Measurements from ENCODE around the gene ACSL5. TPM values are rescaled to one million over a fixed set of nuclear protein-coding genes. Genes with fewer than 3 reads are reported as not detected.
"Not testable (repeated sequence)": the region's sequence is repeated elsewhere in the genome, so short reads cannot be mapped to it uniquely, and the experiment has no call there.

The ACSL5 gene
- total RNA-seq, 2 experiments from 2014 or later: 25.3 to 25.4 TPM

DNA sequence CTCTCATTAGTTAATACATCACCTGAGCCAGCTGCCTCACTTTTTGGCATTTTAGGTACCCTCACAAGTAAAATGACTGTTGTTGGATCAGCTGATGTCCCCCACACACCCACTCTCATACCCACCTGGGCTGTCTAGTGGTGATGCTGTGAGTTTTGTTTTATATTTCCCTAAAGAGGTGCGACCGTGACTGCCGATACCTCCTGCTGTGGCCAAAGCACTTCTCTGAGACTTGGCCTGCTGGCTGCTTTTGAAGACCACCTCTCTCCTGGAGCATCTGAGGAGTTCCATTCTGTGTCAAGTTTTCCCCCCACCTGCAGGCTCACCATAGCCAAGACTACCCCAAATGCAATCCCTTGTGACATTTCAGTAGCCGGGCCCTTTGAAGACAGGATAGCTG, 6.4 kb upstream of the ACSL5 start:
- CTCF ChIA-PET (ENCODE audit: unreplicated experiment): no interaction called here
- Histone ChIP-seq H3K4me2 (ENCODE audit: low read length) (no peak overlapping the region), H3K4me1 (ENCODE audit: insufficient read depth, low read length, poor library complexity, severe bottlenecking) (no peaks in the 10 kb centered on the region)

DNA sequence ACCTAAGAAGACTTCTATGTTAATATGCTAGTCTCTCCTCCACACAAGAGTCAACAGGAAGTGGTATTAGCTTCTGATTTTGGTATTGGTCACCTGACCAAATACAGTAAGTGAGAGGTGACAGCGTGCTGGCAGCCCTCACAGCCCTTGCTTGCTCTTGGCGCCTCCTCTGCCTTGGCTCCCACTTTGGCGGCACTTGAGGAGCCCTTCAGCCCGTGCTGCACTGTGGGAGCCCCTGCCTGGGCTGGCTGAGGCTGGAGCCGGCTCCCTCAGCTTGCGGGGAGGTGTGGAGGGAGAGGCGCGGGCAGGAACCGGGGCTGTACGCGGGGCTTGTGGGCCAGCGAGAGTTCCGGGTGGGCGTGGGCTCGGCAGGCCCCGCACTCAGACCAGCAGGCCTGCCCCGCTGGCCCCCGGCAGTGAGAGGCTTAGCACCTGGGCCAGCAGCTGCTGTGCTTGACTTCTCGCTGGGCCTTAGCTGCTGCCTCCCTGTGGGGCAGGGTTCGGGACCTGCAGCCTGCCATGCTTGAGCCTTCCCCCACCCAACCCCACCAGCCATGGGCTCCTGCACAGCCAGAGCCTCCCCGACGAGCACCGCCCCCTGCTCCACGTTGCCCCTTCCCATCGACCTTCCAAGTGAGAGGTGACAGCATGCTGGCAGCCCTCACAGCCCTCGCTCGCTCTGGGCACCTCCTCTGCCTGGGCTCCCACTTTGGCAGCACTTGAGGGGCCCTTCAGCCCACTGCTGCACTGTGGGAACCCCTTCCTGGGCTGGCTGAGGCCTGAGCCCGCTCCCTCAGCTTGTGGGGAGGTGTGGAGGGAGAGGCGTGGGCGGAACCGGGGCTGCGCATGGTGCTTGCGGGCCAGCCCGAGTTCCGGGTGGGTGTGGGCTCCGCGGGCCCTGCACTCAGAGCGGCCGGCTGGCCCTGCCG, 4.2 kb upstream of the ACSL5 start:
- intact Hi-C loops (cut with micrococcal nuclease; ENCODE audit: unreplicated experiment): no loop called here
- Histone ChIP-seq H3K4me3 (ENCODE audit: low read depth, low read length, poor library complexity, severe bottlenecking) (no peak overlapping the region), H4K20me1 (ENCODE audit: insufficient read depth, low read length) (no peaks in the 10 kb centered on the region), H3K9me2 (ENCODE audit: insufficient read depth, low read length) (no peaks in the 10 kb centered on the region), H3K27ac (ENCODE audit: low read depth, low read length, poor library complexity, severe bottlenecking) (no peak overlapping the region), H2AFZ (ENCODE audit: low read length) (no peak overlapping the region), H3K36me3 (ENCODE audit: insufficient read depth, low read length) (no peaks in the 10 kb centered on the region), H3K4me2 (ENCODE audit: low read length) (no peak overlapping the region), H3K4me1 (ENCODE audit: insufficient read depth, low read length, poor library complexity, severe bottlenecking) (peaks cover 3% of the 10 kb centered on the region), H3K9me3 (ENCODE audit: low read length) (no peaks in the 10 kb centered on the region), H3K79me2 (ENCODE audit: insufficient read depth, low read depth, low read length) (no peaks in the 10 kb centered on the region)
- DNase-seq (ENCODE audit: low spot score): no peak
- BruUV-seq (replicated peaks): no TSS peak
- CTCF ChIA-PET (ENCODE audit: unreplicated experiment): no interaction called here
- TF ChIP-seq EZH2phosphoT487 (IDR thresholded peaks at IDR 0.05; ENCODE audit: borderline replicate concordance, low read depth, low read length) (no peak), CTCF (conservative IDR thresholded peaks at IDR 0.05; ENCODE audit: low read length) (no peak)
- POLR2A ChIA-PET: no interaction called here

More for the DNA sequence above, 6.4 kb upstream of the ACSL5 start:
- DNase-seq (ENCODE audit: low spot score): no peak
- H3K4me3 ChIP-seq (ENCODE audit: low read depth, low read length, poor library complexity, severe bottlenecking): no peak overlapping the region
- intact Hi-C loops (cut with micrococcal nuclease; ENCODE audit: unreplicated experiment): no loop called here
- H3K9me3 ChIP-seq (ENCODE audit: low read length): no peaks in the 10 kb centered on the region
- H3K27ac ChIP-seq (ENCODE audit: low read depth, low read length, poor library complexity, severe bottlenecking): no peak overlapping the region
- POLR2A ChIA-PET: no interaction called here
- H3K79me2 ChIP-seq (ENCODE audit: insufficient read depth, low read depth, low read length): no peaks in the 10 kb centered on the region
- H3K36me3 ChIP-seq (ENCODE audit: insufficient read depth, low read length): no peaks in the 10 kb centered on the region
- no peak overlapping the region for H2AFZ ChIP-seq (ENCODE audit: low read length)
- no peak for TF ChIP-seq EZH2phosphoT487 (IDR thresholded peaks at IDR 0.05; ENCODE audit: borderline replicate concordance, low read depth, low read length)
- TF ChIP-seq CTCF (conservative IDR thresholded peaks at IDR 0.05; ENCODE audit: low read length): no peak
- H3K9me2 ChIP-seq (ENCODE audit: insufficient read depth, low read length): no peaks in the 10 kb centered on the region
- H4K20me1 ChIP-seq (ENCODE audit: insufficient read depth, low read length): no peaks in the 10 kb centered on the region
- BruUV-seq (replicated peaks): no TSS peak

- H3K9me2 ChIP-seq (ENCODE audit: insufficient read depth, low read length): no peaks in the 10 kb centered on the region
- CTCF ChIA-PET (ENCODE audit: unreplicated experiment): no interaction called here
- H3K4me2 ChIP-seq (ENCODE audit: low read length): no peak overlapping the region
- no peaks in the 10 kb centered on the region for H3K79me2 ChIP-seq (ENCODE audit: insufficient read depth, low read depth, low read length)
- no peak overlapping the region for H2AFZ ChIP-seq (ENCODE audit: low read length)
- no TSS peak for BruUV-seq (replicated peaks)
- TF ChIP-seq EZH2phosphoT487 (IDR thresholded peaks at IDR 0.05; ENCODE audit: borderline replicate concordance, low read depth, low read length) (no peak), CTCF (conservative IDR thresholded peaks at IDR 0.05; ENCODE audit: low read length) (no peak)
- H3K36me3 ChIP-seq (ENCODE audit: insufficient read depth, low read length): no peaks in the 10 kb centered on the region
- DNase-seq (ENCODE audit: low spot score): no peak
- H3K27ac ChIP-seq (ENCODE audit: low read depth, low read length, poor library complexity, severe bottlenecking): no peak overlapping the region
- peaks cover 10% of the 10 kb centered on the region for H3K4me1 ChIP-seq (ENCODE audit: insufficient read depth, low read length, poor library complexity, severe bottlenecking)
- intact Hi-C loops (cut with micrococcal nuclease; ENCODE audit: unreplicated experiment): no loop called here
- no peaks in the 10 kb centered on the region for H4K20me1 ChIP-seq (ENCODE audit: insufficient read depth, low read length)
- POLR2A ChIA-PET: no interaction called here
- H3K9me3 ChIP-seq (ENCODE audit: low read length): no peaks in the 10 kb centered on the region
- no peak overlapping the region for H3K4me3 ChIP-seq (ENCODE audit: low read depth, low read length, poor library complexity, severe bottlenecking)
Measured at GRCh38 chr10:112370424-112370819, 3.5 kb upstream of the ACSL5 start.

DNA sequence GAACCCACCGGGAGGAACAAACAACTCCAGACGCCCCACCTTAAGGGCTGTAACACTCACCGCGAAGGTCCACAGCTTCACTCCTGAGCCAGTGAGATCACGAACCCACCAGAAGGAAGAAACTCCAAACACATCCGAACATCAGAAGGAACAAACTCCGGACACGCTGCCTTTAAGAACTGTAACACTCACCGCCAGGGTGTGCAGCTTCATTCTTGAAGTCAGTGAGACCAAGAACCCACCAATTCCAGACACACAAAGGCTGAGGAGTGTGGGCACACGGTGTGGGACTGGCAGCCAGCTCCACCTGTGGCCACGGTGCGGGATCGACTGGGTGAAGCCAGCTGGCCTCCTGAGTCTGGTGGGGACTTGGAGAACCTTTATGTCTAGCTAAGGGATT, 2.6 kb upstream of the ACSL5 start:
- POLR2A ChIA-PET; DNase-seq (ENCODE audit: low spot score); H3K27ac ChIP-seq (ENCODE audit: low read depth, low read length, poor library complexity, severe bottlenecking); H3K9me2 ChIP-seq (ENCODE audit: insufficient read depth, low read length); H3K79me2 ChIP-seq (ENCODE audit: insufficient read depth, low read depth, low read length); intact Hi-C loops (cut with micrococcal nuclease; ENCODE audit: unreplicated experiment); H3K4me2 ChIP-seq (ENCODE audit: low read length); H3K36me3 ChIP-seq (ENCODE audit: insufficient read depth, low read length); H3K9me3 ChIP-seq (ENCODE audit: low read length); H2AFZ ChIP-seq (ENCODE audit: low read length); BruUV-seq (replicated peaks); H3K4me3 ChIP-seq (ENCODE audit: low read depth, low read length, poor library complexity, severe bottlenecking); H4K20me1 ChIP-seq (ENCODE audit: insufficient read depth, low read length): not testable (repeated sequence)
- H3K4me1 ChIP-seq (ENCODE audit: insufficient read depth, low read length, poor library complexity, severe bottlenecking): peaks cover 15% of the 10 kb centered on the region
- CTCF ChIA-PET (ENCODE audit: unreplicated experiment): interaction anchor here (0.9 kb wide), 1 partner anchor 101 kb away, joined by 3 read pairs; no protein-coding TSS in a partner anchor

Measured in OCI-LY7 (cell line).